Fibroblast of skin of scalp (primary cell): ENCODE data around the gene MCCD1. TPM values are rescaled to one million over a fixed set of nuclear protein-coding genes. Genes with fewer than 3 reads are reported as not detected.
A peak's percentile ranks its signal among the peaks of the same experiment; 100 is the strongest.
"Not testable (repeated sequence)": the region's sequence is repeated elsewhere in the genome, so short reads cannot be mapped to it uniquely, and the experiment has no call there.

ENCODE experiments used
- DNase-seq: peaks from one replicate; pipeline ENCODE4 v3.0.0-alpha.2; 2013
- polyA plus RNA-seq, 2 experiments: library from polyadenylated mRNA; unstranded; fragments of 120-200 nt; gene quantifications; one replicate each; pipeline ENCODE4 v1.2.1, GENCODE V29; 2013; ENCODE audit not compliant: insufficient read length in 2 of 2

Gene MCCD1, protein sequence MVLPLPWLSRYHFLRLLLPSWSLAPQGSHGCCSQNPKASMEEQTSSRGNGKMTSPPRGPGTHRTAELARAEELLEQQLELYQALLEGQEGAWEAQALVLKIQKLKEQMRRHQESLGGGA
- not detected for polyA plus RNA-seq (2013, experiment 1 of 2; ENCODE audit: insufficient read length)
- not detected for polyA plus RNA-seq (2013, experiment 2 of 2; ENCODE audit: insufficient read length)

DNA sequence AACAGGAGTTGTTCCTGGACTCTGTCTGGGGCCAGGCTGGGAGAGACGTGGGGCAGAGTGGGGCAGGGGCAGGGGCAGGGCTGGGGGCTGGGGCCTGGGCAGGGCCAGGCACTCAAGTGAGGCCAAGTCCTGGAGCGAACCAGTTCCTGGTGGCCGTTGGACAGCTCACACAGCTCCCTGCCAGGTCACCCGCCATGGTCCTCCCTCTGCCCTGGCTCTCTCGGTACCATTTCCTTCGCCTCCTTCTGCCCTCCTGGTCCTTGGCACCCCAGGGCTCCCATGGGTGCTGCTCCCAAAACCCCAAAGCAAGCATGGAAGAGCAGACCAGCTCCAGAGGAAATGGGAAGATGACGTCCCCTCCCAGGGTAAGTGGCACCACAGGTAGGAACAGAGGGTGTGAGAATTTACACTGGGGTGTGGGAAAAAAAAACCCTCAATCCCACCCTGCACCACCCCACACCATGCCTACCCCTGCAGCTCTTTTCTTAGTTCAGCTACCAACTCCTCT is at the start of gene MCCD1:
Gene MCCD1 (plus strand): TSS at position 142 of the 508 bp plus-strand sequence. CDS start 53 bp downstream, at position 195.
- no peak for DNase-seq

DNA sequence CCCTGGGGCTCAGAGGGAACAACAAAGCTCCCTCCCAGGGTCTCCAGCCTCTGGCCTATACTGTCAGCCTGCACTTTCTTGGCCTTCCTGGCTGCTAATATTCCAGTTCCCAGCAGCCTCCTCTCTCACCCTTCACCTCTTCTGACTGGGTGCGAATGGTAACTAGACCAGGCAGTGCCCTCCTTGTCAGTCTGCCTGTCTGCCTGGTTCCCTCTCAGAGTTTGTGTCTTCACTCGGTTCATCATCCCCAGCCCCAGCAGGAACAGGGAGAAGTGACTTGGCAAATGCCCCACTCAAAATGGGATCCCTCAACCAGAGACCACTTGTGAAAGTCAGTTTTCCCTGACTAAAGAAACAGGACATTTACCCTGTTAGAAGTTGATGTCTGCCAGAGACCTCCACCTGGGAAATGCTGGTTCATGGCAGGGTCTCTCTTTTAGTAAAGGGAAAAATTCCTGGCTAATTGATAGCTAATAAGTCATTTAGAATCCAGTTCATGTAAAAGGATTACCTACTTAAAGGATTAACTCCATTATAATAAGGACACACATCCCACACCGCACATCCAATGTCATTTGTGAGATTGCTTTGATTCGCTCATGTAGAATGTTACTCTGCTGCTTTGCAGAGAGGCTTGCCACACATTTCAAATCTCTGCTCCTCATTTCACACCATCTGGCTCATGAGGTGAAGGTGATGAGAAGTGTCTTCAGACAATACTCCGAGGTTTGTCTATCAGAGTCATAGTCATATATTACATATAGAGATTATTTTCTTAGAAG is 49.4 kb upstream of the MCCD1 start:
- no peak for DNase-seq

DNA sequence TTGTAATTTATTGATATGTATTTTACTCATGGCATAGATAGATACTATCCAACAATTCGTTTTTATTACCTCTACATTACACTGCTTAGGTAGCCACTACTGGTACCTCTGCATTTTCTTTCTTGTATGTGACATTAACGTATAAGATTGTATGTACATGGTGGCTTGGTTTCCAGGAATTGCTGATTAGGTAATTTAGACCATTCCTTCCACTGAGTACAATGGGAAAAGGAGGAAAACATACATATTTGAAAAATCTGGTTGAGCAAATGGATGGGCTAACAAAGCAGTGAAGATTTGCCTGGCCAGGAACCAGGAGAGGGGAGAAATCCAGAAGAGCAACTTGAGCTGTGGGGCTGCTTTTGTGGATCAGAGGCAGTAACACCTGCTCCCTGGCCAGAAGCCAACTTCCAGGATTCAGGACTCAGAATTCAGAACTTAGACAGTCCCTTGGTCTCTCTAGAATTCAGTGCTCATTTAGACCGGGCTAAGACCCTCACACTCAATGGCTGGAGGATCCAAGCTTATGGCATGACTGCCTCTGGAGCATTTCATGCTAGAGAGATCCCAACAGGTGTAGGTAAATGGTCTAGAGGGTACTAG is 48.7 kb upstream of the MCCD1 start:
- no peak for DNase-seq

DNA sequence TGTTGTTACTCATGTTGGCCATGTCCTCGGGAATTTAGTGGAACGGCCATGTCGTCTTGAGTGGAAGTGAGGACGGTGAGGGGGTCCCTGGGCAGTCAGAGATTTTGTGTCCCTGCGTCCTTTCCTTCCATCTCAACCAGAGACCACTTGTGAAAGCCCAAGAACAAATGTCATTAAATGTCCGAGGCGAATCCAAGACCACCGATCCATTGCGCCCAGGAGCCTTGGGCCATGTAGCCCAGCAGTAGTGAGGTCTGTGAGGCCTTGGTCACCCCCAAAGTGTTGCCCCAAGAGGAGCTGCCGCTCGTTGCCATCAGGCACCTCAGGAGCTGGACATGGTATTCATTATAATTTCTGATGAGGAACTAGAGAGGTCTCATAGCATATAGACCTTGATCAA is 48.2 kb upstream of the MCCD1 start:
- no peak for DNase-seq

DNA sequence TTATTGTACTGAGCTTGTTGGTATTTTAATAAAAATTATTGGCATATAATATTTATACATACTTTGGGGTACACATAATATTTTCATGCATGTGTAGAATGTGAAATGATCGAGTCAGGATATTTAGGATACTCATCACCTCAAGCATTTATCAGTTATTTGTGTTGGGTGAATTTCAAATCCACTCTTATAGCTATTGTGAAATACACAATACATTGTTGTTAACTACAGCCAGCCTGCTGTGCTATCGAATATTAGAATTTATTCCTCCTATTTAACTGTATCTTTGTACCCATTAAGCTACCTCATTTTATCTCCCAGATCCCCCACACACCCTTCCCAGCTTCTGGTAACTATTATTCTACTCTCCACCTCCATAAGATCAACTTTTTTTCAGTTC is 45.4 kb upstream of the MCCD1 start:
- no peak for DNase-seq

DNA sequence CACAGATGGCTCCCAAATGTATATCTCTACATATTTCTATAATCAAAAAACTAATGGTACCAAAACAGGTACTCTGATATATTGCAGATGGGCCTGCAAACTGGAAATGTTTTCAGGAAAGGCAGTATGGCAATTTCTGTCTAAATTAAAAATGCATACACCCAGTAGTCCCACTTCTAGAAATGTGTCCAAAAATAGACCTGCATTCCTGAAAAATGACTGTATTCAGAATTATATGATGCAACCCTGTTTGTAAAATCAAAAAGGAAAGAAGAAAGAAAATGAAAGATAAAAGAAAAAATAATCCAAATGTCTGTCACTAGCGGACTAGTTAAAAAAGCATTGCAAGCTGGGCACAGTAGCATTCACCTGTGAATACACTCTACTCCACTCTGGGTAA is 43.7 kb upstream of the MCCD1 start:
- peak; percentile 60 for DNase-seq

DNA sequence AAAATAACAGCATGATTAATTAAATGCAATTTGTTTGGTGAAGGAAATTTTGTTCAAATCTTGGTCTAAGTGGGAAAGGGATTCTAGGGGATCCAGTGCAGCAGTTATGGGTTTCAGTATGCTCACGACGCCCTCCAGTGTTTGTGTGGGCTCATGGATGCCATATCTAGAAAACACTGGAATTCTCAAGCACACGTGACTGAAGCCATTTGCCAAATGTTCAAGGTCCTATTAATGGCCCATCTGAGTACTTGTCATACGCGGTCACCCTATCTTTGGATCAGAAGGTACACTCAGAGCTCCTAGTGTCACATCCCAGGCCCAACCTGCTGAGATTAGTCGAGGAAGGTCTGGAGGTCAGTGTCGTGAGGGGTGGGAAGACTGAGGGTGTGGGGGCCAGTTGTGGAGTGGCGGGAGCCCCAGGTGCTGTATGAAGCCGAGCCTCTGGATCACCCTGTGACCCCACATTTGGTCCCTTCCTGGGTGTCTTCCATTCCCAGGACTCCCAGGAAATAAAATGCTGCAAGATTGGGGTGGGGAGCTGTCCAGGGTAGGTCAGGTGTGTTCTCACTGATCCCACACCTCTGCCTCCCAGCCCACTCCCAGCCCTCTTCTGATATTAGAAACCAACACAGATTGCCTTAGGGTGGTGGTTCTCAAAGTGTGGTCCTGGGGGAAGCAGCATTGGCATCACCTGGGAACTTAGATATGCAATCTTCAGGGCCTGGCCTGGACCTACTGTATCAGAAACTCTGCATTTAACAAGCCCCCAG is 42.5 kb upstream of the MCCD1 start:
- DNase-seq, result not testable (repeated sequence)

DNA sequence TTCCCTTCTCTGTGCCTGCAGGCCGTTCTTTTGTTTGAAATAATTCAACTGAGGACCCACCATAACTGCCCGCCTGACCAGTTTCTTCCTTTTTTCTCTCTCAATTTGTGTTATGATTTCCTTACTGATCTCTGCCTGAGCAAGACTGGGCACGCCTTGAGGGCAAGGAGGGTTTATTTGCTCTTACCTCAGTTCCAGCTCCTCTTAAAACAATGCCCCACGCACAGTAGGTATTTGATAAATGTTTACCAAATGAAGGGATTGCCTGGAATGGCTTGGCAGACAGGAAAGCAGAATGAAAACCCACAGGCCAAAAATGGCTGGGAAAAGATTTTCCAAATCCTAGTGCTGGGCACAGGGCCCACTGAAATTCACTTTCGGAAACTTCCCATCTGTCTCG is 41.1 kb upstream of the MCCD1 start:
- DNase-seq, result not testable (repeated sequence)

DNA sequence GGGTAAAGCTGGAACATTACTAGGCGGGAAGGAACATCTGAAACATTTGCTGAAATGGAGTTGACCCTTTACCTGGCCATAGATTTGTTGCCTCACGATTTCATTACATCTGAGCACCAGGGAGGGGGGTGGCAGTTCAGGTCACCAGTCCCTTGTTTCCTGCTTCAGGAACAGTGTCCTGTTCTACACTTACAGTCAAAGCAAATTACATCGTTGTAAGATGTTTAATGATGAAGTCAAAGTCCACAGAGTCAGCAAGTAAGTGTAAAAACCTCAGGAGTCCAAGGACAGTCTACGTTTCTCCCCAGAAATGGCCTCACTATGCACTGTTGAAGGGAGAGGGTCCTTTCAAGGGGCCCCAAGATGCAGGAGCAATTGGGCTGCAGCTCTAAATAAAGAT is 39.7 kb upstream of the MCCD1 start:
- DNase-seq, result no peak

DNA sequence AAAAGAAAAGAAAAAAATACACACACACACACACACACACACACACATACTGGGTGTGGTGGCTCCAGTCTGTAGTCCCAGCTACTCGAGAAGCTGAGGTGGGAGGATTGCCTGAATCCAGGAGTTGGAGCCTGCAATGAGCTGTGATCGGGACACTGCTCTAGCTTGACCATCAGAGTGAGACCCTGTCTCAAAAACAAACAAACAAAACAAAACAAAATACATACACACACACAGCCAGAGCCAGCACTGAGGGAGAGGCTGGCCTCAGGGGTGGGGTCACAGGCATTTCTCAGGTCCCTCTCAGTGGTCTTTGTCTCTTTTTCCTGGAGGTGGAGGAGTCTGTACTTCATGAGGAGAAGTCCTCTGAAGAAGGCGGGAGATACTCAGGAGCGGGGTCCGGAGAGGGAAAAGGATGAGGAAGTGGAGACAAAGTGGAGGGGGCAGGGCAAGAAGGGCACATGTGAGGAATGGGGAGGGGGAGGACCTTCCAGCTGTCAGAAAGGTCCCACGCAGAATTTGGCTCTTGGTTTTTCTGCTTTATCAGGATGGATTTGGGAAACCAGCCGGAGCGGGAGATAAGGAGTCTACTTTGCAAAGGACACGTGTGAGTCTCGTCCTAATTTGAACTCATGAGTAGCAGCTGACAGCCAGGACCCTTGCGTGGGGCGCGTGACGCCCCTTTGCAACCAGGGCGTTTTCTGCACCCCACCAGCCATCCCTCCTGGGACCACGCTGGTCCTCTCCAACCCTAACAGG is 38.5 kb upstream of the MCCD1 start:
- DNase-seq, result no peak

DNA sequence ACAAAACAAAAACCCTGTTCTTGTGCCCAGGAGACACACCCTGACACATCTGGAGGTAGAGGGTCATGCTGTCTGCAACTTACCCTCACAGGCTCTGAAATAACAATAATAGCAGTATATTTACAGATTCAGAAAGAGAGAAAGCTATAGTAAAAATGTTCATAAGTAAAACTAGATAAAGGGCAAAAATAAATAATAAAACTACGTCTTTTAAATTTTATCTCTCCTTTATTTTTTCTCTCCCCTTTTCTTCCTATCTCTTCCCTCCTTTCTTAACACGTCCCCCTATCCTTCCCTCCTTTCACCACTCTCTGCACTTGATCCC is 35.2 kb upstream of the MCCD1 start:
- DNase-seq, result not testable (repeated sequence)

DNA sequence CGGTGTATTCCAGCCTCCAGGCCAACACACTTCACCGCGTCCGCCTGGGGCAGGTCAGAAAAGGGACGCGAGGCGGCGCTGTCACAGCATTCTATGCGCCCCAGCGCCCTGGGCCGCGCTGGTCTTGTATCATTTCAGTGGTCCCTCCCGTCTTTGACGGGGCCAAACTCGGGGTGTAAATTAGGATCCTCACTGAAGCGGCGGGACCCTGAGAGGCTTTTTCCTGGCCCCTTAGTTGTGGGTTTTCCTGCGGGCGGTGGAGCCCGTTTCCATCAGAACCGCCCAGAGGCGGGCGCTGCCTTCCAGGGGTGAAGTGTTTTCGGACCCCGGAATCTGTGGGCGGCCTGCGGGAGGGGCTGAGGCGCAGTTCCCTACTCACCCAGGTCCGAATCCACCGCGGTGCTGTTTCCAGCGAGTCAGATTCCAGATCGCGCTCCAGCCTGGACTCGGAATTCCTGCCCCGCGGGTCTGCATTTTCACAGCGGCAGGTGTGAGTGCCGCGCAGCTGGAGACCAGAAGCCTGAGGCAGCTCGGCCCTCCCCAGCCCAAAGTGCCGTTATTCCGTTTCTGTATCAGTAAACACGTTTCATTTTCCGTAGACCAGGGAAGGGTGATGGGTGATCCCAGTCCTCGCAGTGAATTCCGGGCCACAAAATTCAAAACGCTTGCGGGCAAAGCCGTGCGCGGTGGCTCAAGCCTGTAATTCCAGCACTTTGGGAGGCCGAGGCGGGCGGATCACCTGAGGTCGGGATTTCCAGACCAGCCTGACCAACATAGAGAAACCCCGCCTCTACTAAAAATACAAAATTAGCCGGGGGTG is 34.7 kb upstream of the MCCD1 start:
- peak; percentile 73 for DNase-seq

DNA sequence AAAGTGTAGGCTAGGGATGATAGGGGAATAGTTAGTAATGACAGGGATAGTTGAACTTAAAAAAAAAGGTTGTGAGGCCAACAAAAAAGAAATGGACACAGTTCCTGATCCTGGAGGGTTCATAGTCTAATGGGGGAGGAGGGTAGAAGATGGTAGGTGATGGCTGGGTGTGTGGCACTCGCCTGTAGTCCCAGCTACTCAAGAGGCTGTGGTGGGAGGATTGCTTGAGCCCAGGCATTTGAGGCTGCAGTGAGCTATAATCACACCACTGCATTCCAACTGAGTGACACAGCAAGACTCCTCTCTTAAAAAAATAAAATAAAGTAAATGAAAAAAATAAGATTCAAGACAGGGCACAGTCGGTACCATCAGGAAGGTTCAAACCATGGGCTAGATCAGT is 33.2 kb upstream of the MCCD1 start:
- DNase-seq, result peak; percentile 79

DNA sequence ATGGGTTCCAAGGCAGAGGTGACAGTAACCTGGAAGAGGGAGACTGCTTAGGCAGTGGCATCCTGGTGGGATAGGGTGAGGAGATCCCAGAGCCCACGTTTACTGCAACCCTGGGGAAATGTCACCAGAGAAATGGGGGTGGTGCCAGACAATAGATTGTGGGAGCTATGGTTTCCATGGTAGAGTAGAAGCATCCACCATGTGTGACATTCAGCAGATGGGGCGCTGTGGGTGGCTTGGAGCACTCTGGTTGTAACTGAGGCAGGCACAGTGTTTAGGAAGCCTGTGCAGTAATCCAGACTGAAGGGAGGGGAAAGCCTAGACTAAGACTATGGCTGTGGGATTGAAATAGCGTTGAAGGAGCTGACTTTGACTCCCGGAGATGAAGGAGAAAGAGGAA is 31.9 kb upstream of the MCCD1 start:
- not testable (repeated sequence) for DNase-seq

DNA sequence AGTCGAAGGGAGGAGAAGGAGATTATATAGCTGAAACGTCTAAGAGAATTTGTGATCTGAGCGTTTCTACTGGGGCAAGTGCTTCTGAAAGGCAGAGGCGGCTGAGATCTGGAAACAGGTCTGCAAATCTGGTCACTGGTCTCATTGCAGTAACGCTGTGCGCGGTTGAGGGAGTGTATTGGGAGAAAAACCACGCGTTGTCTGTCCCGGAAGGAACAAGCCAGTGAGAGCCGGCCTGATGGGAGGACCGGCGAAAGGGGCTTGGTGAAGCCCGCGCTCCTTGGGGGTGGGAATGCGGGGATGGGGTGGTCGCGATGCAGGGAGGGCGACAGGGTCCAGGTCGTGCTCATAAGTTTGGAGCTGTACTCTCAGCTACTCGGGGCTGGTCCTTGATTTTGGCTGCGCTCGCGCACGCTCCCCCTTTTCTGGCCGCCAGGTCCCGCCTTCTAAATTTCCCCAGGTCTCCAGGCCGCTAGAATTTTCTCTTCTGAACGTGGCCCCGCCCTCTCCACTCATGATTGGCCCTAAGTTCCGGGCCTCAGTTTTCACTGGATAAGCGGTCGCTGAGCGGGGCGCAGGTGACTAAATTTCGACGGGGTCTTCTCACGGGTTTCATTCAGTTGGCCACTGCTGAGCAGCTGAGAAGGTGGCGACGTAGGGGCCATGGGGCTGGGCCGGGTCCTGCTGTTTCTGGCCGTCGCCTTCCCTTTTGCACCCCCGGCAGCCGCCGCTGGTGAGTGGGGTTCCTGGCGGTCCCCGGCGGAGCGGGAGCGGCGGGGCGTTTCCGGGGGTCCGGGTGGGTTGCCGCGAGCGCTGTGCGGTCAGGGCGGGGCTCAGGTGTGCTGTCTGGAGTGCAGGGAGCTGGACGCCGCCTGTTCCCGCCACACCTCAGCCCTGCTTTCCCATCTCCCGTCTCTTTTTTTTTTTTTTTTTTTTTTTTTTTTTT is 31.0 kb upstream of the MCCD1 start, which contains the start of gene MICB:
Gene MICB (plus strand): TSS at position 615 of the 946 bp plus-strand sequence. CDS start 49 bp downstream, at position 664.
- peak; percentile 61 for DNase-seq

DNA sequence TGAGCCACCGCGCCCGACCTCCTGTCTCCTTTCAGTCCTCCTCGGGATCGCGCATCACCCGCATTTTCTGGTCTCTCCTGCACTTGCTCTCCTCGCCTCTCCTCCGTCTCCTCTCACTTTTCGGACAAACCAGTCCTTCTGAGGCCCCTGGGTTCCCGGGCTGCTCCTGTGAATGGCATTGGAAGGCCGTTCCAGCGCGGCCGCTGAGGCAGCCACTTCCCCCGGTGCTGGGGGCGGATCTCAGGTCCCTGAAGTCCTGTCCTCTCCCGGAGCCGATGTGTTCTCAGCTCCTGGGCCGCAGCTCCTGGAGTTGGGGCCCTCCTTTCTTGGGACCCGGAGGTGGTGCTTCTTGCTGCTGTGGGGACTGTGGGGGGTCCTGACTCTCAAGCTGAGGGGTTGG is 30.0 kb upstream of the MCCD1 start:
- no peak for DNase-seq

DNA sequence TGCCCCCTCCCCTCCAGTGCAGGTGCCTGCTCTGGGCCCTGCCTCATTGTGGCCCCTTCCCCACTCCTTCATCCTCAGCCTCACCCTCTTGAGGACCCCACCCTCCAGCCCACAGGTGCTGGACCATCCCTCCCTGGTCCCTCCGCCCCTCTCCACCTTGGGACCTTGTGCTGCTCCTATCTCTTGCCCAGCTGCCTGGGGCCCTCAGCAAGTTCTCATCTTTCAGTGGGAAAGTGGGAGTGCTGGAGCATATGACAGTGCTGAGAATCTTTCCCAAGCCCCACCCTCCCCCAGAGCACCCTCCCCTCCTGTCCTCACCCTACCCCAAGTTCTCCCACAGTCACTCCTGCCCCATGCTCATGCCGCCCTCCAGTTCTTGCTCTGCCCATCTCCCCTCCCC is 29.1 kb upstream of the MCCD1 start:
- not testable (repeated sequence) for DNase-seq

DNA sequence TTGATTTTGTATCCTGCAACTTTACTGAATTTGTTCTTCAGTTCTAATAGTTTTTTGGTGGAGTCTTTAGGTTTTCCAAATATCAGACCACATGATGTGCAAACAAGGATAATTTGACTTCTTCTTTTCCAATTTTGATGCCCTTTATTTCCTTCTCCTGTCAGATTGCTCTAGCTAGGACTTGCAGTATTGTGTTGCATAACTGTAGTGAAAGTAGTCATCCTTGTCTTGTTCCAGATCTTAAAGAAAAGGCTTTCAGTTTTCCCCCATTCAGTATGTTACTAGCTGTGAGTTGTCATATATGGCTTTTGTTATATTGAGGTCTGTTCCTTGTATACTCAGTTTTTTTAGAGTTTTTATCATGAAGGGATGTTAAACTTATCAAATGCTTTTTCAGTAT is 26.2 kb upstream of the MCCD1 start:
- no peak for DNase-seq

DNA sequence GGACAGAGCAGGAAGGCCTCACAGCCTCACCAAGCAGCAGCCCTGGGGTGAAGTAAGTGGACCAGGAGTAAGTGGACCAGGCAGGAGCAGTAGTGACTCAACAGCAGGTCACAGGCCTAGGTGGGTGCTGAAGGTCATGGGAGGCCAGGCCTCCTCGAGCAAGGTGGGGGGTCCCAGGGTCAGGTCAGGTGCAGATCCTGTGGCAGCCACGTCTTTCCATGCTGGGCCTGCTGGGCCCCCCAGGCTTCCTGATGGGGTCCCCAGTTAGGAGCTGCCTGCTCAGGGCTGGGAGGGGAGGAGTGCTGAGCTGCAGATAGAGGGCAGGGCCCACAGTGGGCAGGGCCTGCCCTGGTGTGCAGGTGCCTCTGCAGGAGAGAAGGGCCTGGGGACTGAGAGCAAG is 19.7 kb upstream of the MCCD1 start:
- not testable (repeated sequence) for DNase-seq

DNA sequence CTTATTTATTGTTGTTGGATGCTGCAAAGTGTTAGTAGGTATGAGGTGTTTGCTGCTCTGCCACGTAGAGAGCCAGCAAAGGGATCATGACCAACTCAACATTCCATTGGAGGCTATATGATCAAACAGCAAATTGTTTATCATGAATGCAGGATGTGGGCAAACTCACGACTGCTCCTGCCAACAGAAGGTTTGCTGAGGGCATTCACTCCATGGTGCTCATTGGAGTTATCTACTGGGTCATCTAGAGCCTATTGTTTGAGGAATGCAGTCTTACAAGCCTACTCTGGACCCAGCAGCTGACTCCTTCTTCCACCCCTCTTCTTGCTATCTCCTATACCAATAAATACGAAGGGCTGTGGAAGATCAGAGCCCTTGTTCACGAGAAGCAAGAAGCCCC is 18.8 kb upstream of the MCCD1 start:
- no peak for DNase-seq
